Tibial nerve (tissue), 4 donors: ENCODE data around the gene RACK1. TPM values are rescaled to one million over a fixed set of nuclear protein-coding genes. Genes with fewer than 3 reads are reported as not detected.
"Not testable (repeated sequence)": the region's sequence is repeated elsewhere in the genome, so short reads cannot be mapped to it uniquely, and the experiment has no call there.

Source experiments
- DNase-seq, 2 donors: peaks; one replicate each; pipeline ENCODE4 v3.0.0-alpha.2; 2019; ENCODE audit warnings: low spot score in 2 of 2
- H3K27ac ChIP-seq, 4 donors: fragments of 200-600 bp; sonication (generic) in 3 of 4; one replicate each; pipeline ENCODE4 v1.5.1; 2017 to 2019; ENCODE audit warnings: mild to moderate bottlenecking in 1 of 4
- H3K27me3 ChIP-seq, 2 donors: fragments of 200-600 bp; sonication (generic) in 1 of 2; one replicate each; pipeline versions ENCODE4 v1.5.1 to v1.6.0; 2017 to 2019
- H3K36me3 ChIP-seq, 3 donors: fragments of 200-600 bp; sonication (generic); one replicate each; pipeline ENCODE4 v1.5.1; 2018 to 2019
- H3K4me1 ChIP-seq, 4 donors: fragments of 200-600 bp; sonication (generic) in 3 of 4; one replicate each; pipeline ENCODE4 v1.5.1; 2017 to 2019
- H3K4me3 ChIP-seq, 4 donors: fragments of 200-600 bp; sonication (generic) in 3 of 4; one replicate each; pipeline ENCODE4 v1.5.1; 2017 to 2019; ENCODE audit warnings: mild to moderate bottlenecking in 1 of 4, moderate library complexity in 1 of 4
- H3K9me3 ChIP-seq, 4 donors: fragments of 200-600 bp; sonication (generic) in 3 of 4; one replicate each; pipeline ENCODE4 v1.5.1; 2017 to 2019
- CTCF ChIP-seq, 5 experiments: fragments of 200-600 bp in 3 of 5; fragments of 450-650 bp in 2 of 5; sonication (generic) in 3 of 5; IDR thresholded peaks; one replicate each; pipeline ENCODE4 v1.5.1; 2016 to 2019; ENCODE audit warnings: antibody characterized with exemption in 5 of 5, mild to moderate bottlenecking in 3 of 5, moderate library complexity in 2 of 5
- EP300 ChIP-seq, 2 donors: sonication (generic); formaldehyde crosslinking; IDR thresholded peaks; one replicate each; pipeline ENCODE4 v1.6.1; 2017; ENCODE audit warnings: antibody characterized with exemption in 2 of 2, mild to moderate bottlenecking in 1 of 2
- POLR2A ChIP-seq, 2 donors: fragments of 450-650 bp; IDR thresholded peaks; one replicate each; pipeline ENCODE4 v1.6.1; 2017; ENCODE audit warnings: antibody characterized with exemption in 2 of 2, mild to moderate bottlenecking in 2 of 2, moderate library complexity in 2 of 2
- WGBS, 2 donors: methylation state at CpG; one replicate each; pipeline ENCODE4 v1.1.5; 2018; 5-methylcytosine and 5-hydroxymethylcytosine counted together
- total RNA-seq, 4 donors: library from RNA; depleted of rRNA; stranded (reverse); fragments of >200 nt; gene quantifications; one replicate each; pipeline ENCODE4 v1.1.0, GENCODE V29; 2016

Gene RACK1
- total RNA-seq, 4 donors from 2014 or later, result 1,722 to 2,174 (median 1,870) TPM

- no peak for DNase-seq
- Histone ChIP-seq H3K4me3 (no peak overlapping the region), H3K27me3 (no peaks in the 10 kb centered on the region), H3K36me3 (peaks cover 0 to 12% (median 0%) of the 10 kb centered on the region in 3 donors), H3K27ac (no peak overlapping the region), H3K4me1 (no peaks in the 10 kb centered on the region), H3K9me3 (no peaks in the 10 kb centered on the region)
- WGBS, 2 donors, result 87 to 96% methylated on average over 7 of the region's 7 CpGs
- no peak for TF ChIP-seq POLR2A (IDR thresholded peaks at IDR 0.05)
- no peak for TF ChIP-seq EP300 (IDR thresholded peaks at IDR 0.05)
- TF ChIP-seq CTCF (IDR thresholded peaks at IDR 0.05), result no peak
Measured at GRCh38 chr5:181282874-181283273, 39.2 kb upstream of the RACK1 start.

- H3K36me3 ChIP-seq, H3K4me3 ChIP-seq, H3K27me3 ChIP-seq, H3K9me3 ChIP-seq, H3K27ac ChIP-seq, H3K4me1 ChIP-seq, DNase-seq: not testable (repeated sequence)
- 69 to 84% methylated on average over 11 to 12 of the region's 16 CpGs for WGBS, 2 donors
Measured at GRCh38 chr5:181282415-181282814, 38.7 kb upstream of the RACK1 start.

GRCh38 chr5:181281984-181282316 is 38.2 kb upstream of the RACK1 start:
- H3K4me3 ChIP-seq, result no peak overlapping the region
- H3K27ac ChIP-seq, result no peak overlapping the region
- no peaks in the 10 kb centered on the region for H3K27me3 ChIP-seq
- no peaks in the 10 kb centered on the region for H3K9me3 ChIP-seq
- TF ChIP-seq CTCF (IDR thresholded peaks at IDR 0.05), result no peak
- TF ChIP-seq POLR2A (IDR thresholded peaks at IDR 0.05), result no peak
- no peak for TF ChIP-seq EP300 (IDR thresholded peaks at IDR 0.05)
- peaks cover 0 to 9% (median 0%) of the 10 kb centered on the region in 3 donors for H3K36me3 ChIP-seq
- DNase-seq, result no peak
- H3K4me1 ChIP-seq, result no peaks in the 10 kb centered on the region
- WGBS, 2 donors, result 85 to 92% methylated on average over 7 to 18 of the region's 18 CpGs

GRCh38 chr5:181281077-181281983 is 37.6 kb upstream of the RACK1 start:
- no peaks in the 10 kb centered on the region for H3K4me1 ChIP-seq
- 90 to 91% methylated on average over 40 of the region's 40 CpGs for WGBS, 2 donors
- no peaks in the 10 kb centered on the region for H3K27me3 ChIP-seq
- H3K36me3 ChIP-seq, result peaks cover 0 to 4% (median 0%) of the 10 kb centered on the region in 3 donors
- TF ChIP-seq EP300 (IDR thresholded peaks at IDR 0.05), result no peak
- TF ChIP-seq POLR2A (IDR thresholded peaks at IDR 0.05), result no peak
- TF ChIP-seq CTCF (IDR thresholded peaks at IDR 0.05), result no peak
- H3K4me3 ChIP-seq, result no peak overlapping the region
- no peaks in the 10 kb centered on the region for H3K9me3 ChIP-seq
- DNase-seq, result no peak
- H3K27ac ChIP-seq, result no peak overlapping the region

- TF ChIP-seq EP300 (IDR thresholded peaks at IDR 0.05) (no peak), CTCF (IDR thresholded peaks at IDR 0.05) (no peak), POLR2A (IDR thresholded peaks at IDR 0.05) (no peak)
- WGBS, 2 donors, result 85 to 86% methylated on average over 7 of the region's 7 CpGs
- Histone ChIP-seq H3K36me3 (no peaks in the 10 kb centered on the region), H3K27ac (no peak overlapping the region), H3K27me3 (no peaks in the 10 kb centered on the region), H3K4me3 (no peak overlapping the region), H3K4me1 (no peaks in the 10 kb centered on the region), H3K9me3 (no peaks in the 10 kb centered on the region)
- no peak for DNase-seq
Measured at GRCh38 chr5:181280251-181280762, 36.6 kb upstream of the RACK1 start.

GRCh38 chr5:181273433-181273744 is 29.7 kb upstream of the RACK1 start:
- not testable (repeated sequence) for H3K27me3 ChIP-seq, H3K27ac ChIP-seq, H3K4me3 ChIP-seq, DNase-seq, H3K9me3 ChIP-seq, H3K4me1 ChIP-seq
- WGBS, 2 donors, result 53 to 66% methylated on average over 18 to 21 of the region's 28 CpGs
- H3K36me3 ChIP-seq, result peaks cover 0 to 20% (median 0%) of the 10 kb centered on the region in 3 donors
